Brain microvascular endothelial cell (primary cell): ENCODE results near the gene FARP2.

Experiments used
- DNase-seq: peaks from one replicate; pipeline ENCODE4 v3.0.0-alpha.2; 2020
- H3K27ac ChIP-seq: fragments of 250-450 bp; sonication (Bioruptor Pico); 2 replicates; pipeline ENCODE4 v1.5.1; 2020; ENCODE audit warnings: mild to moderate bottlenecking, moderate library complexity
- H3K27me3 ChIP-seq: fragments of 250-450 bp; sonication (Bioruptor Pico); replicated peaks from 2 replicates; pipeline ENCODE4 v1.5.1; 2020; ENCODE audit warnings: mild to moderate bottlenecking
- H3K36me3 ChIP-seq: fragments of 250-450 bp; sonication (Bioruptor Pico); replicated peaks from 2 replicates; pipeline ENCODE4 v1.5.1; 2020; ENCODE audit warnings: mild to moderate bottlenecking
- H3K4me3 ChIP-seq: 2 replicates; pipeline ENCODE4 v1.5.1; 2011; ENCODE audit warnings: low read depth, mild to moderate bottlenecking, control low read depth, low read length, moderate library complexity
- CTCF ChIP-seq: IDR thresholded peaks from 2 replicates; pipeline ENCODE4 v1.5.1; 2011; ENCODE audit warnings: low read depth, mild to moderate bottlenecking, moderate library complexity, low read length, control low read depth, inconsistent platforms; ENCODE audit errors: missing control alignments
- in situ Hi-C: cut with HindIII; loops from 2 replicates; pipeline ENCODE4 v1.10.0; 2017; ENCODE audit warnings: low sequenced_read_pairs, low pct_ligation_motif_present

The FARP2 gene

GRCh38 chr2:241478166-241478565 lies 122.1 kb downstream of the FARP2 start:
- no peak for DNase-seq
- Histone ChIP-seq H3K27ac (no peak overlapping the region), H3K27me3 (no peaks in the 10 kb centered on the region), H3K36me3 (no peaks in the 10 kb centered on the region), H3K4me3 (no peak overlapping the region)
- in situ Hi-C loops: no loop called here
- TF ChIP-seq CTCF: no peak

- in situ Hi-C loops: no loop called here
- Histone ChIP-seq H3K4me3 (no peak overlapping the region), H3K27me3 (no peaks in the 10 kb centered on the region), H3K36me3 (no peaks in the 10 kb centered on the region), H3K27ac (no peak overlapping the region)
- no peak for DNase-seq
- no peak for TF ChIP-seq CTCF
Observed at GRCh38 chr2:241479026-241479898, 123.2 kb downstream of the FARP2 start.

- Histone ChIP-seq H3K4me3 (no peak overlapping the region), H3K36me3 (peaks cover 2% of the 10 kb centered on the region), H3K27me3 (no peaks in the 10 kb centered on the region), H3K27ac (no peak overlapping the region)
- in situ Hi-C loops: no loop called here
- no peak for DNase-seq
- TF ChIP-seq CTCF: no peak
Observed at GRCh38 chr2:241481687-241482086, 125.6 kb downstream of the FARP2 start.

- H3K27ac ChIP-seq: no peak overlapping the region
- DNase-seq: no peak
- in situ Hi-C loops: no loop called here
- no peak overlapping the region for H3K4me3 ChIP-seq
- H3K27me3 ChIP-seq: no peaks in the 10 kb centered on the region
- TF ChIP-seq CTCF: no peak
- peaks cover 2% of the 10 kb centered on the region for H3K36me3 ChIP-seq
Observed at GRCh38 chr2:241482126-241482955, 126.3 kb downstream of the FARP2 start.

GRCh38 chr2:241483305-241483704 lies 127.2 kb downstream of the FARP2 start:
- in situ Hi-C loops: no loop called here
- no peak for DNase-seq
- H3K27me3 ChIP-seq: no peaks in the 10 kb centered on the region
- H3K4me3 ChIP-seq: no peak overlapping the region
- TF ChIP-seq CTCF: no peak
- no peak overlapping the region for H3K27ac ChIP-seq
- peaks cover 2% of the 10 kb centered on the region for H3K36me3 ChIP-seq
